HG03442 (cell line): Measurements from ENCODE around the gene JDP2.

Experiments used
- ATAC-seq: cut with Tn5 transposase; IDR thresholded peaks from one replicate; pipeline ENCODE4 v1.9.1; 2021; ENCODE audit warnings: mild to moderate bottlenecking, moderate library complexity; ENCODE audit not compliant: unreplicated experiment

Gene JDP2

DNA sequence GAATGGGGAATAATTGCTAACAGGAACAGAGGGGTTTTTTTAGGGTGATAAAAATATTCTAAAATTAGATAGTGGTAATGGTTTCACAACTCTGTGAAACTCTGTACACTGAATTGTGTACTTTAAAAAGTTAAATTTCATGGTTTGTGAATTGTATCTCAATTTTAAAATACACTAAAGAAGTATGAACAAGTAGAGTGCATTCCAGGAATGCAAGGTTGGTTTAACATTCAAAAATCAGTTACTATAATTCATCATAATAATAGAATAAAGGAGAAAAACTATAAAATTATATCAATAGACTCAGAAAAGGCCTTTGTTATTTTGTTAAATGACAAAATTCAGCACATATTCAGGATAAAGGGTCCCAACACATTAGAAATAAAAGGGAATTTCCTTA lies 83.4 kb downstream of the JDP2 start:
- ATAC-seq: no peak

DNA sequence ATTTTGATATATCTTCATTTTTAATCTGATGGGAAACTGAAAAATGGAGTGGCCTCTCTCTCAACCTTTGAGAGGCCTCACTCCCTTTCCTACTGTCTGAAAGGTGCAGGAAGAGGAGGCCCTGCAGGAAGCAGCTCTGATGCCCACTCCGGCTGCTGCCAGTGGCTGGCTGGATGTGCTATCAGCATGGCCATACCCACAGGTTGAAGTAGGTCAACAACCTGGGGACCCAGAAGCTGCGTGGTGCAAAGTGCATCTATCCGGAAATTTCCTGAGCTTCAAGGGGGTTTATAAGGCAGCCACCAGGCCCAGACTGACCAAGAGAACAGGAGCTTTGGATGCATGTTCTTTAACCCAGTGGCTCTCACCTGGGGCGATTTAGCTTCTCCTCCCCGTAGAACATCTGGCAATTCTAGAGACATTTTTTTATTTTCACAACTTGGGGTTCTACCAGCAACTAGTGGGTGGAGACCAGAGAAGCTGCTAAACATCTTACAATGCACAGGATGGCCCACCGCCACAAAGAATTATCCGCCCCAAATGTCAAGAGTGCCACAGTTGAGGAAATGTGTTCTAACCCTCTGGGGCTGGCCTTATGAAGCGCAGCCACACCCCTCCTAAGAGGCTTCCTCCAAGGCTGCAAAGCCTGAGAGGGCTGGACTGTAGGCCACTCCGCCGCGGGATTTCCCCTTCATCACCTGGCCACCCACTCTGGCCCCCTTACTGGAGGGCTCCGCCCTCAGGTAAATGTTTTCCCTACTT lies 86.3 kb downstream of the JDP2 start:
- no peak for ATAC-seq

DNA sequence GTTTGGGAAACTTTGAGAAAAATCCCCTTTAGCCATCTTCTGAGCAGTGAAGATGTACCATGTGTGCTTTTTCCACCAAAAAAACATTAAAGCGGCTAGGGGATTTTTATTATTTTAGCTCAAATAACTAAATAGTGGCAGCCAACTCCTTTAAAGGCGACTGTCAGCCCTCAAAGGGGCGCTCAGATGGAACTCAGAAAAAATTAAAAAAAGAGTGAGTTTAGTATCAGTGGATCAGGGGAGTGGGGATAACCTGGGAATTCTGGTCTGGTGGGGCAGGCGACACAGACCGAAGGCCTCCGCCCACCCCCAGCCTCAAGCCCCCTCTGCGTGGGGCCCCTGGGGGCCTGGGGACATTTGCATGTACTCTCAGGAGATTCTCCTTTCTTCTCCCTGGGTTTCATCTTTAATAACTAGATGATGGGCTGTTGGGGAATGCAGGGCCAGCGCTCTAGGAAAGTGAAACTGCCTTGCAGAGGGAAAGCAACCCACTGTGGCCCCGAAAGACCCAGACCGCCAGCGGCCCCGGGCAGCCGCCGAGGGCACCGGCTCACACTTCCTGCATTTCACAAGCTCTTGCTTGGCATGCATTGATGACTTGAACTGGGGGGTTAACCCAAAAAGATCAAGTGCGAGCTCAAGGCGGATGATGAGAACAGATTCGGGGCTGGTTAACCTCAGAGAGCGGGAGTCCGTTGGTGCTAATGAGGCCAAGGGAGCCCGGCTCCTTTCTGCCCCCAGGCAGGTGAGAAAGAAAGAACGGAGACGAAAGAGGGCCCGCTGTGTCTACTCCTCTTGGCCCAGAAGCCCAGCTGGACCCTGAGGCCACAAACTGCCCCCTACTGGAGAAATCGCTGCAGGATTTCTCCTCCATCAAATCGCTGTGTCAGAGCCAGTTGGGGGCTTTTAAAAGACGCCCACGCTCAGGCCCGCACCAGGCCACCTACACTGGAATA lies 87.1 kb downstream of the JDP2 start:
- ATAC-seq: no peak

- ATAC-seq: no peak
Measured at GRCh38 chr14:75515629-75515996, 87.8 kb downstream of the JDP2 start.

DNA sequence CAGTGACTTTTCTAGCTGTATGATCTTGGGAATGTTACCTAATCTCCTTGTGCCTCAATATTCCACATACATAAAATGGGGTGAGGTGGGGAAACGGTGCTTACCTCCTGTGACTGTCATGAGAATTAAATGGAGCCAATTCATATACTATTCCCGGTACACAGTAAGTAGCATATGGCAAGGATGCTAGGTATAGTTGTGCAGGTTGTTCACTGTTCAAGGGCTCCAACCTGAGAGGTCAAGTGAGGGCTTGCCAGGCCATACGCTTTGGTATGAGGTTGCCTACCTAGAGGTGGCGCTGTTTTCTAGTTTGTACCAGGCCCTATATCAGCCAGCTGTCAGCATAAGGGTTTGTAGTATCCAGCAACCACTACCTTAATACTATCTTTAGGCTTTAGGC lies 90.8 kb downstream of the JDP2 start:
- ATAC-seq: no peak

DNA sequence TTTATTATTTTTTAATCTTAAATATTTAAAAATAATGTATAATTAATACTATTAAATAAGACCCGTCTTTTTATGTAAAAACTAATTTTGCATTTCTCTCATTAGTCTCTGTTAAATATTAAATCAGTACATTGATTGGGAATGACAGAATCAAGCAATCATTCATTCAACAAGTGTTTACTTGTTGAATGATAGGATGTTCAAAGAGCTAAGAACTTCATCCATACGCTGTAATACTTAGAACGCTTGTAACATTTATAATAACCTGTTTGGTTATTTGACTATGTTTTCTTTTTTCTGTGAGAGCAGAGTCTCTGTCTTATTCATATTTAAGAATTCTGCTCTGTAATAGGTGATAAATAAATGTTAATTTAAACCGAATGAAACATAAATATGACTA lies 91.6 kb downstream of the JDP2 start:
- ATAC-seq: no peak

DNA sequence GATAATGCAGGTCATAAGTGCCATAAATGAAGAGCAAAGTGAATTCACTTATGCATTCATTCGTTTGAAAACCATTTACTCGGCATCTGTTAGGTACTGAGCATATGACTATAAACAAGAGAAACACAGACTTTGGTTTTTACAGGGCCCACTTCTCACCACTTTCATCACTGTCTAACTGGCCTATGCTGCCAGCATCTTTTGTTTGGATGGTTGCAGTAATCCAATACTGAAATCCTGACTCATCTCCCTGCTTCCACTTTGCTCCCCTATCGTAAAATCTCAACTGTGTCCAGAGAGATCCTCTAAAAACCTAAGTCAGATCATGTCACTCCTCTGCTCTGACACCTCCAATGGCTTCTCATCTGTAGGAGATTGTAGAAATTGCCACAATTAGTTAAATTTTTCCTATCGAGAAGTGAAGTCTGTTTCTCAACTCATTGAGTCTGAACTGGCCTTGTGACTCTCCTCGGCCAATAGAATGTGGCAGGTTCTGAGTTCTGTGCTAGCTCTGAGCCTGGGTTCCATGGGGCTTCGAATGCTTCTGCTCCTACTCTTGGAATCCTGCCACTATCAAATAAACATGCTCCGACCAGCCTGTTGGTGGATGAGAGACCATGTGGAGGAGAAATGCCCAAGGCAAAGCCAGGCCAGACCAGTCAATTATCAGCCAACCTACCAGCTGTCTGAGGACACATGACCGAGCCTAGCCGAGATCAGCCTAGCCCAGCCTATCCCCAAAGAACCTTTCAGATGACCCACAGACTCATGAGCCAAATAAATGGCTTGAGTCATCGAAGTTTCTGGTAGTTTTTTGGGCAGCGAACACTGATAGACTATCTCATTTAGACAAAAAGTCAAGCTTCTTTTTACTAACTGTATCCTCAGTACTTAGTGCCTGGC lies 92.3 kb downstream of the JDP2 start:
- ATAC-seq: no peak

- ATAC-seq: no peak
Measured at GRCh38 chr14:75520852-75521251, 93.0 kb downstream of the JDP2 start.

- ATAC-seq: no peak
Measured at GRCh38 chr14:75521415-75522199, 93.8 kb downstream of the JDP2 start.

GRCh38 chr14:75522224-75522982 lies 94.6 kb downstream of the JDP2 start, which contains the start of gene BATF:
BATF (plus strand) TSS chr14:75522469; CDS start chr14:75522683, 214 bp downstream.
- ATAC-seq: peak; percentile 50

DNA sequence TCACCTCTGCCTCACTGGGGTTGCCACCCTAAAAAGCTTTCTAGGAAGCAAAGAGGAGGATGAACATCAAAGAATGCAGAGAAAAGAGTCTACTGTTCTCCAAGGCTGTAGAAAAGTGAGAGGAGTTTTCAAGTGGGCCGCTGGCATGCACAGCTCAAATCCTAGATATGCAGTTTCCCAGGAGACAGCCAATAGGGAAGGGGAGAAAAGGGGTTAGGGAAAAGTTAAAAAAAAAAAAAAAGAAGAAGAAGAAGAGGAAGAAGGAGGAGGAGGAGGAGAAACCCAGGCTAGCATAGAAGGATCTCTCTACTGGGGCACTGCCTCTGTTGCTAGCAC lies 95.1 kb downstream of the JDP2 start:
- no peak for ATAC-seq
